SK-N-SH treated with all-trans-retinoic acid at 6 μM for 48 hours (cell line): ENCODE results near the gene LRRC7.
A peak's percentile ranks its signal among the peaks of the same experiment; 100 is the strongest.

Experiments used
- ATAC-seq: fragments of 200-7000 bp; cut with Tn5 transposase; 3 replicates; pipeline ENCODE4 v1.9.1; 2020; ENCODE audit warnings: mild to moderate bottlenecking, moderate library complexity
- ARNTL ChIP-seq: fragments of 450-650 bp; formaldehyde crosslinking; IDR thresholded peaks from 2 replicates; pipeline ENCODE4 v1.5.0; 2020; ENCODE audit warnings: low read depth, mild to moderate bottlenecking, moderate library complexity, borderline replicate concordance
- BACH2 ChIP-seq: fragments of 250-450 bp; sonication (Bioruptor Pico); IDR thresholded peaks from 2 replicates; pipeline ENCODE4 v1.9.0; 2021; ENCODE audit warnings: mild to moderate bottlenecking, borderline replicate concordance
- CSDC2 ChIP-seq: fragments of 250-450 bp; sonication (Bioruptor Pico); IDR thresholded peaks from 2 replicates; pipeline ENCODE4 v1.5.0; 2020; ENCODE audit warnings: mild to moderate bottlenecking, moderate library complexity
- GLIS3 ChIP-seq: fragments of 250-450 bp; sonication (Bioruptor Pico); IDR thresholded peaks from 2 replicates; pipeline ENCODE4 v1.5.0; 2020; ENCODE audit warnings: mild to moderate bottlenecking, moderate library complexity
- ISL1 ChIP-seq: fragments of 250-450 bp; sonication (Bioruptor Pico); IDR thresholded peaks from 2 replicates; pipeline ENCODE4 v2.1.2; 2022; ENCODE audit warnings: mild to moderate bottlenecking, moderate library complexity
- OSR1 ChIP-seq: fragments of 250-450 bp; sonication (Bioruptor Pico); IDR thresholded peaks from 2 replicates; pipeline ENCODE4 v1.8.0; 2022; ENCODE audit warnings: moderate library complexity, mild to moderate bottlenecking, inconsistent platforms
- PPARA ChIP-seq: fragments of 250-450 bp; sonication (Bioruptor Pico); IDR thresholded peaks from 2 replicates; pipeline ENCODE4 v1.5.0; 2020; ENCODE audit warnings: mild to moderate bottlenecking, borderline replicate concordance
- SNAI2 ChIP-seq: fragments of 250-450 bp; sonication (Bioruptor Pico); IDR thresholded peaks from 2 replicates; pipeline ENCODE4 v1.5.0; 2020; ENCODE audit warnings: mild to moderate bottlenecking, moderate library complexity
- TOX ChIP-seq: fragments of 250-450 bp; sonication (Bioruptor Pico); IDR thresholded peaks from 2 replicates; pipeline ENCODE4 v1.8.0; 2021; ENCODE audit warnings: mild to moderate bottlenecking, moderate library complexity, borderline replicate concordance
- ZFP3 ChIP-seq: fragments of 250-450 bp; sonication (Bioruptor Pico); IDR thresholded peaks from 2 replicates; pipeline ENCODE4 v1.5.0; 2020; ENCODE audit warnings: mild to moderate bottlenecking, moderate library complexity
- ZFP30 ChIP-seq: fragments of 450-650 bp; formaldehyde crosslinking; IDR thresholded peaks from 2 replicates; pipeline ENCODE4 v1.5.0; 2022; ENCODE audit warnings: mild to moderate bottlenecking, moderate library complexity
- ZNF565 ChIP-seq: fragments of 450-650 bp; formaldehyde crosslinking; conservative IDR thresholded peaks from 2 replicates; pipeline ENCODE4 v1.5.0; 2020; ENCODE audit warnings: low read depth, mild to moderate bottlenecking, moderate library complexity
- ZNF70 ChIP-seq: fragments of 450-650 bp; formaldehyde crosslinking; IDR thresholded peaks from 2 replicates; pipeline ENCODE4 v1.5.0; 2020; ENCODE audit warnings: mild to moderate bottlenecking, moderate library complexity
- ZNF8 ChIP-seq: fragments of 450-650 bp; formaldehyde crosslinking; IDR thresholded peaks from 2 replicates; pipeline ENCODE4 v1.5.0; 2020; ENCODE audit warnings: mild to moderate bottlenecking, moderate library complexity
- TF ChIP-seq, protein P1 (sequence below): fragments of 250-450 bp; sonication (Bioruptor Pico); IDR thresholded peaks from 2 replicates; pipeline ENCODE4 v1.8.0; 2020; ENCODE audit warnings: mild to moderate bottlenecking, moderate library complexity, borderline replicate concordance
- TF ChIP-seq, protein P2 (sequence below): fragments of 250-450 bp; sonication (Bioruptor Pico); IDR thresholded peaks from 2 replicates; pipeline ENCODE4 v1.5.0; 2020; ENCODE audit warnings: mild to moderate bottlenecking, moderate library complexity
- TF ChIP-seq, protein P3 (sequence below): fragments of 250-450 bp; sonication (Bioruptor Pico); IDR thresholded peaks from 2 replicates; pipeline ENCODE4 v1.8.0; 2021; ENCODE audit warnings: low read depth, mild to moderate bottlenecking, moderate library complexity, borderline replicate concordance
- TF ChIP-seq, protein P4 (sequence below): fragments of 250-450 bp; sonication (Bioruptor Pico); IDR thresholded peaks from 2 replicates; pipeline ENCODE4 v1.5.1; 2020; ENCODE audit warnings: low read depth, mild to moderate bottlenecking, moderate library complexity
- TF ChIP-seq, protein P5 (sequence below): fragments of 250-450 bp; sonication (Bioruptor Pico); IDR thresholded peaks from 2 replicates; pipeline ENCODE4 v1.5.1; 2021; ENCODE audit warnings: mild to moderate bottlenecking, moderate library complexity

Gene LRRC7

DNA sequence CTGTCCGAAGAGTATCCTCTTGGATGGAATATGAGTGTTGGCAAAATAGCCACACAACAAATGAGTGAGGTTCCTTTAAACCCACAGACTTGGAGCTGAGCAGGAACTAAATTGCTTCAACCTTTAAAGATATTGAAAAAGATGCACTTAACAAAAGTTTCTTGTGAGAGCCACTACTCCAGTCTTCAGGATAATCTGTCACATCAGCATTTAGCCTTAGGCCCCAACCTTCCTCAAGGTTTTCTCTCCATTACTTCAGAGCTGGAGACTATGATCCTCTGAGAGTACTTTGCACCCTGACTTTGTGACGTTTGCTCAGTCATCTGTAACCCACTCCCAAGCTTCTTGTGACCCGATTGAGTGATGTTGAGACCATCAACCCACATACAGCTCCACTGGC, 424.9 kb downstream of the LRRC7 start:
- no peak for ATAC-seq
- TF ChIP-seq, protein P1, sequence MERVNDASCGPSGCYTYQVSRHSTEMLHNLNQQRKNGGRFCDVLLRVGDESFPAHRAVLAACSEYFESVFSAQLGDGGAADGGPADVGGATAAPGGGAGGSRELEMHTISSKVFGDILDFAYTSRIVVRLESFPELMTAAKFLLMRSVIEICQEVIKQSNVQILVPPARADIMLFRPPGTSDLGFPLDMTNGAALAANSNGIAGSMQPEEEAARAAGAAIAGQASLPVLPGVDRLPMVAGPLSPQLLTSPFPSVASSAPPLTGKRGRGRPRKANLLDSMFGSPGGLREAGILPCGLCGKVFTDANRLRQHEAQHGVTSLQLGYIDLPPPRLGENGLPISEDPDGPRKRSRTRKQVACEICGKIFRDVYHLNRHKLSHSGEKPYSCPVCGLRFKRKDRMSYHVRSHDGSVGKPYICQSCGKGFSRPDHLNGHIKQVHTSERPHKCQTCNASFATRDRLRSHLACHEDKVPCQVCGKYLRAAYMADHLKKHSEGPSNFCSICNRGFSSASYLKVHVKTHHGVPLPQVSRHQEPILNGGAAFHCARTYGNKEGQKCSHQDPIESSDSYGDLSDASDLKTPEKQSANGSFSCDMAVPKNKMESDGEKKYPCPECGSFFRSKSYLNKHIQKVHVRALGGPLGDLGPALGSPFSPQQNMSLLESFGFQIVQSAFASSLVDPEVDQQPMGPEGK (CRISPR knock-in tag), result no peak
- TF ChIP-seq CSDC2, result no peak
- TF ChIP-seq ARNTL, result no peak
- TF ChIP-seq OSR1 (CRISPR knock-in tag), result no peak
- TF ChIP-seq PPARA (CRISPR knock-in tag), result no peak
- TF ChIP-seq, protein P2, sequence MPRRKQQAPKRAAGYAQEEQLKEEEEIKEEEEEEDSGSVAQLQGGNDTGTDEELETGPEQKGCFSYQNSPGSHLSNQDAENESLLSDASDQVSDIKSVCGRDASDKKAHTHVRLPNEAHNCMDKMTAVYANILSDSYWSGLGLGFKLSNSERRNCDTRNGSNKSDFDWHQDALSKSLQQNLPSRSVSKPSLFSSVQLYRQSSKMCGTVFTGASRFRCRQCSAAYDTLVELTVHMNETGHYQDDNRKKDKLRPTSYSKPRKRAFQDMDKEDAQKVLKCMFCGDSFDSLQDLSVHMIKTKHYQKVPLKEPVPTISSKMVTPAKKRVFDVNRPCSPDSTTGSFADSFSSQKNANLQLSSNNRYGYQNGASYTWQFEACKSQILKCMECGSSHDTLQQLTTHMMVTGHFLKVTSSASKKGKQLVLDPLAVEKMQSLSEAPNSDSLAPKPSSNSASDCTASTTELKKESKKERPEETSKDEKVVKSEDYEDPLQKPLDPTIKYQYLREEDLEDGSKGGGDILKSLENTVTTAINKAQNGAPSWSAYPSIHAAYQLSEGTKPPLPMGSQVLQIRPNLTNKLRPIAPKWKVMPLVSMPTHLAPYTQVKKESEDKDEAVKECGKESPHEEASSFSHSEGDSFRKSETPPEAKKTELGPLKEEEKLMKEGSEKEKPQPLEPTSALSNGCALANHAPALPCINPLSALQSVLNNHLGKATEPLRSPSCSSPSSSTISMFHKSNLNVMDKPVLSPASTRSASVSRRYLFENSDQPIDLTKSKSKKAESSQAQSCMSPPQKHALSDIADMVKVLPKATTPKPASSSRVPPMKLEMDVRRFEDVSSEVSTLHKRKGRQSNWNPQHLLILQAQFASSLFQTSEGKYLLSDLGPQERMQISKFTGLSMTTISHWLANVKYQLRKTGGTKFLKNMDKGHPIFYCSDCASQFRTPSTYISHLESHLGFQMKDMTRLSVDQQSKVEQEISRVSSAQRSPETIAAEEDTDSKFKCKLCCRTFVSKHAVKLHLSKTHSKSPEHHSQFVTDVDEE, result no peak
- no peak for TF ChIP-seq ZNF70 (CRISPR knock-in tag)
- no peak for TF ChIP-seq GLIS3 (CRISPR knock-in tag)
- no peak for TF ChIP-seq SNAI2 (CRISPR knock-in tag)
- TF ChIP-seq ZNF565 (CRISPR knock-in tag), result no peak
- TF ChIP-seq, protein P3, sequence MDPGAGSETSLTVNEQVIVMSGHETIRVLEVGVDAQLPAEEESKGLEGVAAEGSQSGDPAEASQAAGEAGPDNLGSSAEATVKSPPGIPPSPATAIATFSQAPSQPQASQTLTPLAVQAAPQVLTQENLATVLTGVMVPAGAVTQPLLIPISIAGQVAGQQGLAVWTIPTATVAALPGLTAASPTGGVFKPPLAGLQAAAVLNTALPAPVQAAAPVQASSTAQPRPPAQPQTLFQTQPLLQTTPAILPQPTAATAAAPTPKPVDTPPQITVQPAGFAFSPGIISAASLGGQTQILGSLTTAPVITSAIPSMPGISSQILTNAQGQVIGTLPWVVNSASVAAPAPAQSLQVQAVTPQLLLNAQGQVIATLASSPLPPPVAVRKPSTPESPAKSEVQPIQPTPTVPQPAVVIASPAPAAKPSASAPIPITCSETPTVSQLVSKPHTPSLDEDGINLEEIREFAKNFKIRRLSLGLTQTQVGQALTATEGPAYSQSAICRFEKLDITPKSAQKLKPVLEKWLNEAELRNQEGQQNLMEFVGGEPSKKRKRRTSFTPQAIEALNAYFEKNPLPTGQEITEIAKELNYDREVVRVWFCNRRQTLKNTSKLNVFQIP (CRISPR knock-in tag), result no peak
- no peak for TF ChIP-seq ZFP3

DNA sequence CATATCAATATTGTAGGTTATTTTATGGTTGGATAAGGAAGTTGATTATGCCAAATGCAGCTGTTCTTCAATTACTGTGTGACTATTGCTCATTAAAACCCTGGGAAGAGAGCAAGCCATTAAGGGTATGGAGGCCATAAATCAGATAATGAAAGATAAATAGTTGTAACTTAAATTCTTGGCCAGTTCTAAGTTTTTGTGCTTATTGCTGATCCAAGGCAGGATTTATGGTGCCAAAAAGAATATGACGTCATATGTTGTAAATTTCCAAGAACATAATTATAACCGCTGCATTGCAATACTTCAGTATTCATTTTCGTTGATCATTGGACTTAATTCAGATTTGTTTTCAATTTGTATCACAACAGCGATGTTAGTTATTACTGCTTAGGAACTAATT, 426.1 kb downstream of the LRRC7 start:
- no peak for TF ChIP-seq SNAI2 (CRISPR knock-in tag)
- TF ChIP-seq GLIS3 (CRISPR knock-in tag), result no peak
- TF ChIP-seq CSDC2, result no peak
- no peak for TF ChIP-seq PPARA (CRISPR knock-in tag)
- TF ChIP-seq TOX, result peak; percentile 31; the same call in 1 of the 2 replicates
- TF ChIP-seq ZNF8 (CRISPR knock-in tag), result no peak
- no peak for TF ChIP-seq ARNTL
- TF ChIP-seq ISL1 (CRISPR knock-in tag), result peak; percentile 71
- TF ChIP-seq BACH2, result no peak
- TF ChIP-seq ZNF565 (CRISPR knock-in tag), result no peak
- TF ChIP-seq, protein P4, sequence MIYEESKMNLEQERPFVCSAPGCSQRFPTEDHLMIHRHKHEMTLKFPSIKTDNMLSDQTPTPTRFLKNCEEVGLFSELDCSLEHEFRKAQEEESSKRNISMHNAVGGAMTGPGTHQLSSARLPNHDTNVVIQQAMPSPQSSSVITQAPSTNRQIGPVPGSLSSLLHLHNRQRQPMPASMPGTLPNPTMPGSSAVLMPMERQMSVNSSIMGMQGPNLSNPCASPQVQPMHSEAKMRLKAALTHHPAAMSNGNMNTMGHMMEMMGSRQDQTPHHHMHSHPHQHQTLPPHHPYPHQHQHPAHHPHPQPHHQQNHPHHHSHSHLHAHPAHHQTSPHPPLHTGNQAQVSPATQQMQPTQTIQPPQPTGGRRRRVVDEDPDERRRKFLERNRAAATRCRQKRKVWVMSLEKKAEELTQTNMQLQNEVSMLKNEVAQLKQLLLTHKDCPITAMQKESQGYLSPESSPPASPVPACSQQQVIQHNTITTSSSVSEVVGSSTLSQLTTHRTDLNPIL (CRISPR knock-in tag), result no peak
- TF ChIP-seq ZFP30 (CRISPR knock-in tag), result no peak
- TF ChIP-seq, protein P2, result no peak
- TF ChIP-seq, protein P5, sequence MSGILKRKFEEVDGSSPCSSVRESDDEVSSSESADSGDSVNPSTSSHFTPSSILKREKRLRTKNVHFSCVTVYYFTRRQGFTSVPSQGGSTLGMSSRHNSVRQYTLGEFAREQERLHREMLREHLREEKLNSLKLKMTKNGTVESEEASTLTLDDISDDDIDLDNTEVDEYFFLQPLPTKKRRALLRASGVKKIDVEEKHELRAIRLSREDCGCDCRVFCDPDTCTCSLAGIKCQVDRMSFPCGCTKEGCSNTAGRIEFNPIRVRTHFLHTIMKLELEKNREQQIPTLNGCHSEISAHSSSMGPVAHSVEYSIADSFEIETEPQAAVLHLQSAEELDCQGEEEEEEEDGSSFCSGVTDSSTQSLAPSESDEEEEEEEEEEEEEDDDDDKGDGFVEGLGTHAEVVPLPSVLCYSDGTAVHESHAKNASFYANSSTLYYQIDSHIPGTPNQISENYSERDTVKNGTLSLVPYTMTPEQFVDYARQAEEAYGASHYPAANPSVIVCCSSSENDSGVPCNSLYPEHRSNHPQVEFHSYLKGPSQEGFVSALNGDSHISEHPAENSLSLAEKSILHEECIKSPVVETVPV (CRISPR knock-in tag), result no peak
- TF ChIP-seq, all 23 proteins: peak for 2
- ATAC-seq, result no peak
